Fibroblast of skin of right biceps (primary cell): ENCODE measurements around the gene LAP3.
"Not testable (repeated sequence)": the region's sequence is repeated elsewhere in the genome, so short reads cannot be mapped to it uniquely, and the experiment has no call there.

Source experiments
- DNase-seq: peaks from one replicate; pipeline ENCODE4 v3.0.0-alpha.2; 2013

LAP3 gene

DNA sequence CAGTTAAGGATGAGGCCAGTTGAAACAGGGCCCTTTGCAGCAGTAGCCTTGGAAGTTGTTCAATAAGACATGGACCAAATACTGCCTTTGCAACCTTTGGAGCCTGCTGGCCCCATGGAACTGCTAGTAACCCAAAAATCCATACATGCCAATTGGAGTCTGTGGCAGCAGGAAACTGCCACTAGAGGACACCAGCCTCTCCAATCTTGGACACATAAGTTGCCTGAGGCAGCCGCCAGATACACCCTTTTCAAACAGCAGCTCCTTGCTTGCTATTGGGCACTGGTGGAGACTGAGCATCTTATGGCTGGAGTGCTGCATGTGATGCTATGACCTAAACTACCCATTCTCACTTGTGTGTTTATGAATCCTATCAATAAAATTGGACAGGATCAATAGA is 14.8 kb upstream of the LAP3 start:
- no peak for DNase-seq

DNA sequence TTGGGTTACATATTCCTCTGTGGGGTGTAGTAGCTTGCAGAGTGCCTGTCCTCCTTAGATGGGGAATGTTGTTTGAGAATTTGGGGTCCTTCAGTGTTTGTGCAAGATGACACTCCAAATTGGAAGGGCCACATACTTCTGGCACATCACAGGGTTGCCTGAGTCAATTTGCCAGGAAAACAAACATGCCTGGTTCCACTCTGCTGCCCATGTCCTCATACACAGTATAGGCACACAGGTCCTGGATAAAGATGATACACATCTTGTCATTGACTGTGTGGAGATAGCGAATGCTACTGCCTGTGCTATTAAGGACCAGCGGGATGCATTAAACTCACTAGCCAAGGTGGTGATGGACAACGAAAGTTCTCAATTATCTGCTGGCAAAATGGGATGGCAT is 11.2 kb upstream of the LAP3 start:
- no peak for DNase-seq

DNA sequence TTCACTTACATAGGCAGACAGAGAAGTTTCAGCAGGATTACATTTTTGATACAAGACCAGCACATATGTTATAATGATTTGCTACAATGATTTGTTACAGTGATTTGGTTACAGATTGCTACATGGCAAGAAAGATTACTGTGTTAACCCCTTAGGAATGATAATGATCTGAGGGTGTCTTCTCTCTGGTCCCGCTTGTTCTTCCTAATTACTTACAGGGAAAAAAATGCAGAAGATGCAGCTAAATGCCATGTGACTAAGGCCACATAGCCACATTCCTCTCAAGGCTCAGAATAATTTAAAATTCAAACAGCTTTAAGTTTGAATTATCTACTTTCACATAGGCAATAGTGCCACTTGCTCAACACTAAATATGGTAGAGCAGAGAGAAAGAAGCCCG is 9.7 kb upstream of the LAP3 start:
- peak; percentile 85 for DNase-seq

DNA sequence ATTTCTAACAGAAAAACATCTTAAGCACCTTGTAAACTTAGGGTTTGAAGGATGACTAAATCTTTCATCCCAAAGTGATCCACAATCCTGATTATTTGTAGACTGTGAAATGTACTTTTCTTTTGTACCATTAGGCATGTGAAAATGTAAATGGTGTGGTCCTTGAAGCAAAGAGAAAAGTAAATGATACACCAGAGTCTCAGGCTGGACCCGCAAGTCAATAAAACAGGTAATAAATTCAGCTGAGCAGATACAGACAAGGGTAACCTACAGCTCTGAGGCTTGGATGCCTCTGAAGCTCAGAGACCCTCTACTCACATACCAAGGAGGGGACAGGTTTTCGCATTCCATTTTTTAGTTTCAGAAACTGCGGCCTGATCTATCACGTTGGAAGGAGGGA is 2.8 kb upstream of the LAP3 start:
- DNase-seq = no peak

DNA sequence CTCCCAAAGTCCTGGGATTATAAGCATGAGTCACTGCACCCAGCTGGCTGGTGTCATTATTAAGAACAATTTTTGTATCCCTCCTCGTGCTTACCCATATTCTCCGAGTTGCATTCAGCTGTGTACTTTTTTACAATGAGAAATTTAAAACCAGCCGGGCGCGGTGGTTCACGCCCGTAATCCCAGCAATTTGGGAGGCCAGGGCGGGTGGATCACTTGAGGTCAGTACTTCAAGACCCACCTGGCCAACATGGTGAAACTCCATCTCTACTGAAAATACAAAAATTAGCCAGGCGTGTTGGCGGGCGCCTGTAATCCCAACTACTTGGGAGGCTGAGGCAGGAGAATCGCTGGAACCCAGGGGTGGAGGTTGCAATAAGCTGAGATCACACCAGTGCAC is 1.8 kb upstream of the LAP3 start:
- DNase-seq = not testable (repeated sequence)

DNA sequence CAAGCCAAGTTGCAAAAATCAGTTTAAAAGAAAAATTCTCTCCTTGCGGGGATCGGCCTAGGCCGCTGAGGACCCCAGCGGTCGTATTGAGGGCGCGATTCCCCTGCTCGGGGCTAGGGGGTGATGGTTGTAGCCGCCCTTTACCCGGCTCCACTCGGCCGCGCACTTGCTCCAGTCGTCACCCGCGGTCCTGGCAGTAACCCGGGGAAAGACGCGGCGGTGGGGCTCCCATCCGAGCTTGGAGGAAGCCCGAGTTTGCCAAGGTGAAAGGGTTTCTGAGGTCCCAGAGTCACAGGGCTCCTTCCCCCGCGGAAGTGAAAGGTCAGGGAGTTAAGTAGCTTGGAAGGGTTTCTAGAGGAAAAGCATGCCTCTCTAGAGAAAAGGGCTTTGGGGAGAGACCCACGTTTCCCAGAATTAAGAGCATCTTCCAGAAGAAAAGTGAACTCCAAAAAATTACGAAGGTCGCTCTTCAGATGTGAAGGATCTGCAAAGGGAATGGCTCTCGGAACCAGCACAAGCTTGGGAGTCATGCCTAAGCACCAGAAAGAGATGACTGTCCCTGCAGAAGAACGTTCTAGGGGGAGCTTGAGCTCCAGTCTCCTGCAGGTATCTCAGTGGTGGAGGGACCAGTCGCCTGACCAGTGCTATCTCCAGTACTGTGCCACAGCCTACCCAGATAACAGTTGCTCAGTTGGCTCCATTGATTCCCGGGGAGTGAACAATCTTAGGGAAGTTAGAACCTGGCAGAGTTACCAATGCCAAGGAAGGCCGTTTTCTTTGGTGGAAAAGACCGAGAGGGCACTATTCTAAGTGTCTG is 875 bp downstream of the LAP3 start:
- DNase-seq = no peak

DNA sequence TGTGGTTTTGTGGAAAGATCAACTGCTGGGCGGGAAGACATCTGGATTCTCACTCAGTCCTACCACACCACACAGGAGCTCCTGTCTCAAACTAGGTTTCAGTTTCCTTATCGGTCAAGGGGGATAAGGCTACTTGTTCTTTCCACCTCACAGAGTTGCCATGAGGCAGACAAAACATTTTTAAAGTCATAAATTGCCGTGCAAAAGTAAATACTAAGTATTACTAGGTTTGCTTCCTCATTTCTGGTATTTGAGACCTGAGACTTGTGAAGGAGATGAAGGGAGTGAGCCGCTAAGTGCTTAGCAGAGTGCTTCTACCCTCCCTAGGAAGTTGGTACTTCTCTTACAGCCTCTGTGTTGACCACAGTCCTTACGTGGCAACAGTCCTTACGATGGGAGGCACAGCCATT is 1.5 kb downstream of the LAP3 start:
- no peak for DNase-seq

DNA sequence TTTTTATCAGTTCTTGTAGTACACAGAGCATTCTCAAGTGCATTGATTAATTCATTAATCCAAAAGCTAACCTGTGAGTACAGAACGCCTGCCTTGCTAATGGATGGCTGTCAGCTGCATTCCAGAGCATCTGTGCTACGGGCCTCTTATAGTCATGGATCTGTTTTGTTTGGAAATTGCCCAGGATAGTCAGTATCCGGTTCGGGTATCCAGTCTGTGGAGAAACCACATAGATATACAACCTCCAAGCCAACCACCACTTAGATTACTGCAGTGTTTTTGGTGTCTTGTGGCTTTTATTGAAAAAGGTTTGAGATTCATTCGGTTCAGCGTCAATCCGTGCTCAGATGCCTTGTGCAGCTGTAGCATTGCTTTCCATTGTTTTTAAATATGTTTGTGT is 4.0 kb downstream of the LAP3 start:
- DNase-seq = peak; percentile 23

DNA sequence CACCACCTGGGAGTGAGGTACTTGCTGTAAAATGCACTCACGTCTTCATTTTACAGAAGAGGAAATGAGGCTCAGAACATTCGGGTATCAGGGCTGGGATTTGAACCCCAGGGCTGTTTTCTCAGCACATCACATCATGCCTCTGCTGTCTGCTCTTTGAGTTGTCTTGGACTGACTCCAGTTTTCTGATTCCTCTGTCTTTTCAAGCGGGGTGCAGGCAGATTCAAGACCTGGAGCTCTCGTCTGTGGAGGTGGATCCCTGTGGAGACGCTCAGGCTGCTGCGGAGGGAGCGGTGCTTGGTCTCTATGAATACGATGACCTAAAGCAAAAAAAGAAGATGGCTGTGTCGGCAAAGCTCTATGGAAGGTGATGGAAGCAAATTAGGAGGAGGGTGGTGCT is 6.3 kb downstream of the LAP3 start:
- DNase-seq = no peak

DNA sequence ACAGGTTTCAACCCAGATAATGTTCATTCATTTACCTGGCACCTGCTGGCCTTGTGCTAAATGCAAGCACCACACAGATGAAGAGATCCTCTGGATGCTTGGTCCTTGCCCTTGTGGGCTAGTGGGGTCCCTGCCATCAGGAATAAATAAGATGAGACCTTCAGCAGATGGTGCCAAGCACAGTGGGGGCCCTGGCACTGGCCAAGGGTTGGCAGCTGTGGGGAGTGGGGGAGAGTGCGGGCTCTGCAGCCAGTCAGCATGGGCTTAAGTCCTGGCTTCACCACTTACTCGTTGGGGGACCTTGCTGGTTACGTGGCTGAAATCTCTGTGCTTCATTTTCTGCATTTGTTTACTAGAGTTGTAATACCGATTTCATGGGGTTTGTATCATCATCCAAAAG is 6.9 kb downstream of the LAP3 start:
- DNase-seq = no peak

DNA sequence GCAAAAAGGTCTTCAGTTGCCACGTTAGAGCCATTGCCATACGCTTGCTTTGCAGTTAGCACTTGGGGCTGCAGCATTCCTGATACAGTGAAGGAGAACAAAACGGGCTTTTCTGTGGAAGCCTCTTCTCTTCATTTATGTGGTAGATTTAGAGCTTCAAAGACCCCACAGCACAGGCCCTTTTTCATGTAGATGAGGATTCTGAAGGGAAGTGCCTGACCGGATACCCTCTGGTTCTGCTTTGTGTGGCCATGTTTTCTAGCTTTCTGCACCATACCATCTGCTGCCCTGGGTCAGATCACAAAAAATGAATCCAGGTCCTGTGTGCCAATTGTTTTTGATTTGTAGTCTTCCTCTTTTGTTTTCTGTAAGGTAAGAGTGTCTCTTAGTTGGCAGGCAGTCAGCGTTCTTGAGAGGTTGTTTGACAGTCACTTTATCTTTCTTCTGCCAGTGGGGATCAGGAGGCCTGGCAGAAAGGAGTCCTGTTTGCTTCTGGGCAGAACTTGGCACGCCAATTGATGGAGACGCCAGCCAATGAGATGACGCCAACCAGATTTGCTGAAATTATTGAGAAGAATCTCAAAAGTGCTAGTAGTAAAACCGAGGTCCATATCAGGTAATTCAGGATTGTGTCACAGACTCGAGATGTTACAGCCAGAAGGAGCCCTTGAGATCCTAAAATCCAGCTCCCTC is 7.7 kb downstream of the LAP3 start:
- no peak for DNase-seq

DNA sequence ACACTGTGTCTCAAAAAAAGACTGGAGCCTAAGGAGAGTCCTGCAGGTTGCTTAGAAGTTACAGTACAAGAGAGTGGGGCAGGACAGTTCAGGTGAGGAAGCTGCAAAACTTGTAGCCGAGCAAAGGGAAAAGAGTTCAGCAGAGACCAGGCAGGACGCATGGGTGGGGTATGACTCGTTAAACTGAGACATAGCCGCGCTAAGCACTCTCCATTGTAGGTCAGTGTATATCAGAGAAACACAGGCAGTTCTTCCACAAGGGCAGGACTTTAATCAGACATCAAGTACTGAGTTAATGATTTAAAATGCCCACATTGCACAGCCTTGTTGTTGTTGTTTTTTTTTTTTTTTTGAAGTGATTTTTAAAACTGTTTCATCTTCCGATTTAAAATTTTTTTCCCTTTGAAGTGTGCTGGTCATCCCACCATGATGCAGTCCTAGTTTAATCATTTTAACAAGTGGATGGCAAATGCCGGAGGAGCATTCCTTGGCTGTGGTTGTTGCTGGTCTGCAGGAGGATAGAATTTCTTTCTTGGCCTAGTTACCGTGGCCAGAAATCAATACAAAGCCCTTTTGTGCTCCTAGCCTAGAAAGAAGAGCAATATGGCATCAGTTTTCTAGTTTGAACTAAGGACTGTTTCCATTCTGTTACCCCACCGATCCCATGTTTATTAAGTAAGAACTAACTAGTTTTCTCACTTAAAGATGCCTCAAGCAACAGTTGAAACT is 10.3 kb downstream of the LAP3 start:
- no peak for DNase-seq

DNA sequence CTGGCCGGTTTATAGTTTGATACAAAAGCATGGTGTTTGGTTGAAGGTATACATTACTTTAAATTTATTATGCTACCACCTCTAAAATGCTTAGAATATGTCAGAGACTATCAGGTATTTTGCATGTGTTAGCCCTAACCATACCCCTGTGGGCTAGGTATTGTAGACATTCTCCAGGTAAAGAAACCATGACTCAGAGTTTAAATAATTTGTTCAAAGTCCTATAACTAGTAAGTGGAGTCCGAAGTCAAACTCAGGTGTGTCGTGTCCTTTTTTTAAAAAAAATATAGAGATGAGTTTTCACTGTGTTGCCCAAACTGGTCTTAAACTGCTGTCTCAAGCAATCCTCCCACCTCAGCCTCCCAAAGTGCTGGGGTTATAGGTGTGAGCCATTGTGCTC is 12.4 kb downstream of the LAP3 start:
- DNase-seq = no peak

DNA sequence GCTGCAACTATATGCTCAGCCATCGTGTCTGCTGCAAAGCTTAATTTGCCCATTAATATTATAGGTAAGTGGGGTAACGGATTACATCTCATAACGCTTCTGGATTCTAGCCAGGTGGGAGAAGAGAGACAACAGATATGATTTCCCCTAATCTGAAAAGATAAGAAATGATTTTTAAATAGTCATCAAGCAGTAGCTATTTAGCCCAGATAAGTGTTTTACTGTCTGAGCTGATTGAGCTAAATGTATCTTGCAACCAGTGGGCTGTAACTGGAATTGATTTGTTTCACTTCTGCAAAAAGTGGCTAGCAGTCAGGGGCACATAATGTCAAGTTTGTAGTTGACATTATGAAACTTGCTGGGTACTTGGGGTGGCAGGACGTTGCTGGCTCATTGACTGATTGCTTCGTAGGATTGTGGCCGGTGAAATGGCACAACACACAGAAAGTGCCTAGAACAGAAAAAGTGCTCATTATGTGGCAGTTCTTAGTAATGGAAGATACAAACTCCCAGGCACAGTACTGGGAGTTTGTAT is 18.5 kb downstream of the LAP3 start:
- no peak for DNase-seq

DNA sequence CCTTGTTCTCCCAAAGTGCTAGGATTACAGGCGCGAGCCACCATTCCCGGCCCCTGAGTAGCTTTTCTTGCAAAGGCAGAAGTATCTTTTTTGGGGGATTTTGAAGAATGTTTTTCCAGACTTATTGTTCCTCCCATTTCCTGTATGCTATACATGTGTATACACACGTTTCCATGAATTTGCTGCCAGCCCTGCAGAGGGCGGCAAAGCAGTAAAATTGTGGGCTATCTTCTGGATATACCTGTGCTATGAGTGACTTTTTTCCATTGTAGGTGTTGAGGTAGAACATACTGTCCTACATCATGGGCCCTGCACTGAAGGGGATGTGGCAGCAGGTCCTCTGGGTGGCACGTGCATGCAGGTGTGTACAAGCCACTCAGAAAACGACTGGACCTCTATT is 20.5 kb downstream of the LAP3 start:
- no peak for DNase-seq

DNA sequence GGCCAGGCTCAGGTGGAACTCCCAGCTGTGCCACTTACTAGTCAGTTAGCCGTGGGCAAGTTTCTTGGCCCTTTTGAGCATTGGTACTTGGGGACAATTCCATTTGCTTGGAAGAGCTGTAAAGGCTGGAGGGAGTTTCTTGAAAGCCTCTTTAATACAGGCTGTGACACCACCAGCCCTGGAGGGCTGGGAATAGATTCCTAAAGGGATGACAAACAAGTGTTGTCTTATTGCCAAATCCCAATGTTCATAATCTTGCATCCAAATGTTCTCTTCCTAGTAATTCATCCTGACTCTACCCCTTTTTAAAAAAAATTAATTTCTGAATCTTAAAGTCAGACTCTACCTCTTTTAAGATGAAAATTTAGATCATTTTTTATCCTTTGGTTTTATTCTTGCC is 22.8 kb downstream of the LAP3 start:
- no peak for DNase-seq

DNA sequence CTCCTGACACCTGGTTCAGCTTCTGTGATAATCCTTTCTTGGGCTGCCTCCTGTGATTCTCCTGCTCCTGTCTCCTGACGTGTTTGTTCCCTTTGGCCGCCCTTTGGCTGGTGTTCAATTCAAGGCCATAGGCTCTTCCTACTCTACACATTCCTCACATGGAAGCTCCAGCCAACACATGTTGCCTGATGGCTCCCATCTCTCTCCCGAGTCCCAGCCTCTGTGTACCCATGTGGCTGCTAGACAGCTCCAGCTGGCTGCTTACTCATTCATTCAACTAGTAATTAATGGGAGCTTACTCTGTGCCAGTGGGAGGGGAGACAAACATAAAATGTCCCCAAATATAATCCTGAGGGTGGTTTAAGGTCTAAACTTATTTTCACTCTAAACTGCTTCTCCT is 28.2 kb downstream of the LAP3 start:
- no peak for DNase-seq

DNA sequence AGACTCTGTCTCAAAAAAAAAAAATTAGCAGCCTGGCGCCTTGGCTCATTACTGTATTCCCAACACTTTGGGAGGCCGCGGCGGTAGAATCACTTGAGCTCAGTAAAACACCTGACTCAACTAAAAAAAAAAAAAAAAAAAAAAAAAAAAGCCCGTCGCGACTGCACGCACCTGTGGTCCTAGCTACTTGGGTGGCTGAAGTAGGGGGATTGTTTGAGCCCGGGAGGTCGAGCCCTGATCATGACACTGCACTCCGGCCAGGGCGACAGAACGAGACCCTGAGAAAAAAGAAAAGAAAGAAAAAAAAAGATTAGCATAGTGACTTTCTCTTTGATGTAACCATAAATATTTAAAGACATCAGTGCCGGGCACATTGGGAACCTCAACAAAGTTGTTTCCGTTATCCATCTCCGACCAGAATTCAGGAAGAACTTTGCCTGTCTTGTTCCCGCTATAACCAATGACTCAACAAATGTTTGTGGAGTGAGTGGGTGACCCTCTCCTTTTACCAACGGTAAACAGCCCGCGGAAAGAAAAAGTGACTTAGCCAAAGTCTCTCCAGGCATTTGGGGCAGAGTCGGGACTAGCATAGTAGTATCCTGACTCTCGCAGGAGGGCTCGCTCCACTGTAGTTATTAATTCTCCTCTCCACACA is 36.9 kb downstream of the LAP3 start:
- peak; percentile 76 for DNase-seq

DNA sequence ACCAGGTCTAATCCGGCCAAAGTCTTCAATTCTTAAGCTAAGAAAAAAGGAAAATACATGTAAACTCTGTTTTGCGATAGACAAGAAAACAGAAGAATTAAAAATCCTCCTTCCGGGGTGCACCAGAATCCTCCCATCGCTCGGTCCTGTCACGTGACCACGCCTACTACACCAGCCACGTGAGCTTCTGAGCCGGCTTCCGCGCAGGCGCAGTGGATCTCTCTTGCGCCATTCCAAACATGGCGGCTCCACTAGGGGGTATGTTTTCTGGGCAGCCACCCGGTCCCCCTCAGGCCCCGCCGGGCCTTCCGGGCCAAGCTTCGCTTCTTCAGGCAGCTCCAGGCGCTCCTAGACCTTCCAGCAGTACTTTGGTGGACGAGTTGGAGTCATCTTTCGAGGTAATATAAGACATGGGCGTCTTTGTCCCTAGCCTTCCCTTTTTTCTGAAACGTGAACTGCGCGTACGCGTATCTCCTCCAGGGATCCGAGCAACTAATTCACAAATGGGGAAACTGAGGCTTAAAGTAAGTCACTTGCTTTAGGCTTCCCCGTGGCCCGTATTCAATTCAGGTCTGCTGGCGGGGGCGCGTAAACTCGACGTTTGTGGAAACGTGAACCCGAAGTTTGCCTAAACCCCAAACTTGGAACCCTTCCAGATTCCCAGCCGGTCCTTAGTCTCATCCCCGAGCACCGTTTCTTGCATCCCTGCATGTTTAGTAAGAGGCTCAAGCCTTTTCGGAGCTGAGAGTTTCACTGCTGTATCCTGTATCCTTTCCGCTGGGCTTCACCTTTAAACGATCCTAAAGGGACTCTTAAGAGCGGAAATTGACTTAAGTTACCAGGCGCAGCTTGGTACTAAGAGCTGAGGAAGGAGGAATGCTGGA is 37.7 kb downstream of the LAP3 start, which contains the start of gene MED28:
TSS of gene MED28 (plus strand) at position 226 of the 884 bp plus-strand sequence. CDS start at position 240, 14 bp downstream.
- DNase-seq = peak; percentile 95

DNA sequence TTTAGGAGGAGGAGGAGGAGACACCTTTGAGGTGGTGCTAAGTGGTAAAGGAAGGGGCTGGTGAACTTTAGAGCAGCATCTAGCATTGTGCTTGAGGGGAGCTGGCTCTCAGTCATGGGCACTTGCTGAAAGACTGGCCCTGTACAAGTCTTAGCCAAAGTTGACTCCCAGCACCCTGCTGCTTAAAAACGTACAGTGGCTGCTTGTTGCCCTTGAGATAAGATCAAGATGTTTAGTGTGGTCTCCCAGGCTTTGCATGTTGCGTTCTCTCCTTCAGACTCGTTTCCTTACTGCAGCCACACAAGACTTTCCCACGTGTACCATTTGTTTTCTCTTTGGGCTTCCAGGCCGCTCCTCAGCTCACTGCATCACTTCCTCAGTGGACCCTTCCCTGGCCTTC is 39.3 kb downstream of the LAP3 start:
- no peak for DNase-seq

DNA sequence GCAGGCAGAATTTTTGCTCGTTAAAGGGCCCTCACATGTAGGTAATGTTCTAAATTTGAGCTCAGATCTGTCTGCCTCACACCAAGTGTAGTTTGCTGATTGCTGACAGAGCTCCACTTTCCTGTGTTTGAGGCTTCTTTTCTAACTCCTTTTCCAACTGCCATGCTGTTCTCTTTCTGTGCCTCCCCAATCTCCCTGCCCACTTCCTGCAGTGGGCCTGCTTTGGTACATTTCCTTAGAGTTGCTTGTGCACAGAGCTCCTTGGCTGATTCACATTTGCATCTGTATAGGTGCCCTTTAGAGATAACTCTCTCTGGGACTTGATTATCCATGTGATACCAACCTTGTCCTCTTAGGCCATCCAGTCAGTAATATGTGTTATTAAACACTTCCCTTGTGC is 41.9 kb downstream of the LAP3 start:
- DNase-seq = no peak
